IPS-18c (cell line): Measurements from ENCODE around the gene KNOP1.

ENCODE experiments used
- H3K4me3 ChIP-seq: 2 replicates; pipeline ENCODE4 v1.7.0; 2013; ENCODE audit warnings: low read depth, mild to moderate bottlenecking, low read length, moderate library complexity; ENCODE audit not compliant: insufficient read depth
- H3K9me3 ChIP-seq: one replicate; pipeline ENCODE4 v1.6.1; 2013; ENCODE audit warnings: mild to moderate bottlenecking, low read length, moderate library complexity; ENCODE audit not compliant: control insufficient read depth, insufficient read depth

The KNOP1 gene, protein sequence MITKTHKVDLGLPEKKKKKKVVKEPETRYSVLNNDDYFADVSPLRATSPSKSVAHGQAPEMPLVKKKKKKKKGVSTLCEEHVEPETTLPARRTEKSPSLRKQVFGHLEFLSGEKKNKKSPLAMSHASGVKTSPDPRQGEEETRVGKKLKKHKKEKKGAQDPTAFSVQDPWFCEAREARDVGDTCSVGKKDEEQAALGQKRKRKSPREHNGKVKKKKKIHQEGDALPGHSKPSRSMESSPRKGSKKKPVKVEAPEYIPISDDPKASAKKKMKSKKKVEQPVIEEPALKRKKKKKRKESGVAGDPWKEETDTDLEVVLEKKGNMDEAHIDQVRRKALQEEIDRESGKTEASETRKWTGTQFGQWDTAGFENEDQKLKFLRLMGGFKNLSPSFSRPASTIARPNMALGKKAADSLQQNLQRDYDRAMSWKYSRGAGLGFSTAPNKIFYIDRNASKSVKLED

DNA sequence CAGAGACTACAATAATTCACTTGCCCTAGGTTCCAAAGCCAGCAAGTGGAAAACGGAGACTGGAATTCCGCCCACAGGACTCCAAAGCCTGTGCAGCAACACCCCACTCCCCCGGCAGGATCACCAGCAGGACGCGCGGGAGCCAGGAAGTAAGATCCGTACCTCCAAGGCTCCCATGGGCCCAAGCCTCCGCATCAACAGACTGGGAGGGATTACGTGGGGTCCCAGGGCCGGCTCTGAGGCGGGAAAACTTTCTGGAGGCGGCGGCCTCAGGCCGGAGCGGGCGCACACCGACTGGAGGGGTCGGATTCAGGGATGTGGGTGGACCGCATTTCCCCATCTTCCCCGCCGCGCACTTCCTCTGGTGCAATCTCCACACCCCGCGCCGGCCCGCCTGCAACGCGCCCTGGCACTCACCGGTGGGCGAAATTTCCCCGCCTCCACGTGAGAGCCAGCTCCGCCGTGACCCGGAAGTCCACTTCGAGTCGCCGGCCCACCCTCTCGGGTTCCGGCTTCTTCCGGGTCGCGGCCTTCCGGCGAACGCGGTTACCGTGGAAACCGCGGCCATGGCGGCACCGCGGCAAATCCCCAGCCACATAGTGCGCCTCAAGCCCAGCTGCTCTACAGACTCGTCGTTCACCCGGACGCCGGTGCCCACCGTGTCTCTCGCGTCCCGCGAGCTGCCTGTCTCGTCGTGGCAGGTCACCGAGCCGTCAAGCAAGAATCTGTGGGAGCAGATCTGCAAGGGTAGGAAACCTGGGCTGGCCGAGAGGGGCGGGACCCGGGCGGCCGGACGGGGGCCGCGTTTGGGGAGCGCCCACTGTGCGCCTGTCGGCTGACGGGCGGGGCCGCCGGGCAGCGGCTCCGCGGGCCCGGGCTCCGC, at the start of gene KNOP1, which contains the start of gene IQCK:
Gene KNOP1 (minus strand): TSS at position 487 of the 883 bp plus-strand sequence. CDS start 3,192 bp downstream, outside the sequence.
Gene IQCK (plus strand): TSS at position 531 of the 883 bp plus-strand sequence. CDS start 36 bp downstream, at position 567.
- Histone ChIP-seq H3K4me3 (peak within 1 kb of the TSS; percentile 72), H3K9me3 (no peaks in the 10 kb centered on the region)

- H3K4me3 ChIP-seq = no peak overlapping the region
- no peaks in the 10 kb centered on the region for H3K9me3 ChIP-seq
These were observed 49.5 kb upstream of the KNOP1 start for GRCh38 chr16:19767497-19767896.

DNA sequence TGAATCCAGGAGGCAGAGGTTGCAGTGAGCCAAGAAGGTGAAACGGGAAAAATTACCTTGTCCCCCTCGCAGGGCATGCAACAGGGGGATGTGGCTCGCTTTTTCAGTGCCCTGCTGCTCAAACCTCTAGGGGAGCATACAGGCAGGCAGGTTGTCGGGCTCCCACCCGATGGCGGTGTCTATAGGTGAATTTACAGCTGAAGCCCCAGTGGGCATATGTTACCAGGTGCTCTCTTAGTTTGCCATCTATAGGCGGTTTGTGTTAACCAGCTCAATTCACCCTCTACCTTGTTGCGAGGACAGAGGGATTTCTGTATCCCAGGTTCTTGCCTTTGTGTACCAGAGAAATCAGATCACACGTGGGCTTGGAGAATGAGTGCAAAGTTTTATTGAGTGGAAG, 49.0 kb upstream of the KNOP1 start:
- Histone ChIP-seq H3K4me3 (no peak overlapping the region), H3K9me3 (no peaks in the 10 kb centered on the region)

- no peak overlapping the region for H3K4me3 ChIP-seq
- H3K9me3 ChIP-seq = no peaks in the 10 kb centered on the region
These were observed 48.5 kb upstream of the KNOP1 start for GRCh38 chr16:19766554-19766884.

DNA sequence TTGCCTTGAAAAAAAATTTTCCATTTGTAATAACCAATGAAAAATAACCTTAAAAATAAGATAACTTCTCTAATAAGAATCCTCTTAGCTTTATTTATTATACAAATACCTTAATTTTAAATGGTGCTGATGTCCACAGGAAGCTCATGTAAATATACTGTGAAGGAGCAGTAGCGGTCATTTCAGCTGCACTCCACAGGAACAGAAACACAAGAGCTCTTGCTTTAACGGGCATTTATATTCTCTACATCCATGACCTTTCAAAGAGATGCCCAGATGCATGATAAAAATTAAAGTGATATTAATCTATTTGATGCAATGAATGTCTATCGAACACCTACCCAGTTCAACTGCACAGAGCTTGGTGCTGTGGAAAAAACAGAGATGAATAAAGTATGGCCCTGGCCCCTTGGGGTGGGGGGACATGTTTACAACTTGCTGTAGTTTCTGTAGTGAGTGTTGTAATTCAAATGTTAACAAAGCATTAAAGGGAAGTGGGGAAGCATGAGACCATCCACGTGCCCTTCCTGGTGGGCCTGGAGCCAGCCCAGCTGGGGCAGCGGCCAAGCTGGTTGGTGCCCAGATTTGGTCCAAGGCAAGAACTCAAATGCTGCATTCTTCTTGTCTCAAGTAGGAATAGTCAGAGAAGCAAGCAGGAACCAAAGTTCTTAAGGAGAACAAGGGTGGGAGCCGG, 48.0 kb upstream of the KNOP1 start:
- Histone ChIP-seq H3K4me3 (no peak overlapping the region), H3K9me3 (no peaks in the 10 kb centered on the region)

DNA sequence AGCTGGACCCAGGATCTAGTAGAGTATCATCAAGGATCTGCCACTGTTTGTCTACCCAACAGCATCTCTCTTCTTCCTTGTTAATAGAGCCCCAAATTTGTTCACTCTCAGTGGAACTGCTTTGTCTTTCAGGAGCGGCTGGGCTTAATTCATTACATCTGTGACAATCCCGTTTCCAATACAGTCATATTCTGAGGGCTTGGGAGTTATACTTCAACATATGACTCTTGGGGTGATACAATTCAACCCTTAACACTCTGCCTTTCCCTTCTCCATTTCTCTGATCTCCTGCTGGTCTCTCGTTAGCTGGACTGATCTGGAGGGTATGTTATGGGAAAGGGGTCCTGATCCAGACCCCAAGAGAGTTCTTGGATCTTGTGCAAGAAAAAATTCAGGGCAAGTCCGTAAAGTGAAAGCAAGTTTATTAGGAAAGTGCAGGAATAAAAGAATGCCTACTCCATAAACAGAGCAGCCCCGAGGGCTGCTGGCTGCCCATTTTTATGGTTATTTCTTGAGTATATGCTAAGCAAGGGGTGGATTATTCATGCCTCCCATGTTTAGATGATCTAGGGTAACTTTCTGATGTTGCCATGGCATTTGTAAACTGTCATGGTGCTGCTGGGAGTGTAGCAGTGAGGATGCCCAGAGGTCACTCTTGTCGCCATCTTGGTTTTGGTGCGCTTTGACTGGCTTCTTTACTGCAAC, 42.5 kb upstream of the KNOP1 start:
- no peak overlapping the region for H3K4me3 ChIP-seq

DNA sequence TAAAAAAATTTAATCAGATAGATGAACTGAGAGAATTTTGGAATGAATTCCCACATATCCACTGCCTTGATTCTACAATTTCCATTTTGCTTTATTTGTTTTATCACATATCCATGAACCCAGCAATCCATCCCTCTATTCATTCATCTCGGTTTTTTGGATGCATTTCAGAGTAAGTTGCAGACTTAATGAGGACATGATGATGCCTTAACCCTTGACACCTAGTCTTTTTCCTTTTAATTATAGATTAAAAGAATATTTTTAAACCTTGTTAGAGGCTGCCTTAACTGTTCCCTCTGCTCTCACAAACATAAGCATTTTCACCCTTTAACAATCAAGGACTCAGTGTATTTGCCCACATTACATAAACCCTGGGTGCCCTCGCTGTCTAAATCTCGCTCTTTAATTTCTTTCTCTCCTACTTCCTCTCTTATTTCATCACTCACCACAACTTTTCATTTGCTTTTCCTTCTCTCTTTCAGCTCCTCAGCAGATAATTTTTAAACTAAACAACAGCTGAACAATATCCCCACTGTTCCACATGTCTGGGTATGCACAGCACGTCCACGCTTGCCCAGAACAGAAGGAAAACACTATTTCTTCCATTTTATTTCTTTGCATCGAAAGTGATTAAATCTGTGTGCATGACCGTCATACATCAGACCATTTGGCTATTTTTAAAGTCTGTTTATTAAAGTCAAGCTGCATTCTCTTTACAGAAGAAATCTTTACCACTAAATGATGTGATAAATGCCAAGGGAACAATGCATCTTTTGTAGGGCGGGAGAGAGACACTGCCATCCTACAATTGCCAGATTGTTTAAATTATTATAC, 40.0 kb upstream of the KNOP1 start:
- Histone ChIP-seq H3K9me3 (no peaks in the 10 kb centered on the region), H3K4me3 (no peak overlapping the region)

More for the DNA sequence above, 42.5 kb upstream of the KNOP1 start:
- H3K9me3 ChIP-seq = no peaks in the 10 kb centered on the region

GRCh38 chr16:19757026-19757425, 39.0 kb upstream of the KNOP1 start:
- H3K9me3 ChIP-seq = no peaks in the 10 kb centered on the region

DNA sequence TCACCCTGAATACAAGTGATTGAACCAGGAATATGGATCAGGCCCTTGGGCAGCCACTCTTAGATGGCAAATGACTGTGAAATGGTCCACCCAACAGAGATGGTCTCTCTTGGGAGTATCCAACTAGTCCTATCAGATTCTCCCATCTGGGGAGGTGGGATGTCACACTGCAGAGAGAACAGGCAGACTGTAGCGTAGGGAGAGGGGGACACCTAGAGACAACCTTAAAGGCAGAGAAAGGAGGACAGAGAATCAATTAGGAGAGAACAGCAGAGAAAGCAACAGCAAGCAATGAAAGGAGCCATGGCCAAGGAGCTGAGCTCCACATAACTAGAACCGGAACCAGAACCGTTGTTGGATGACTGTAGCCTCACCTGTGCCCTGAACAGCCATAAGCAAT, 37.2 kb upstream of the KNOP1 start:
- H3K4me3 ChIP-seq = no peak overlapping the region
- H3K9me3 ChIP-seq = no peaks in the 10 kb centered on the region

More at GRCh38 chr16:19757026-19757425, 39.0 kb upstream of the KNOP1 start:
- H3K4me3 ChIP-seq = no peak overlapping the region

GRCh38 chr16:19754644-19755036, 36.6 kb upstream of the KNOP1 start:
- no peak overlapping the region for H3K4me3 ChIP-seq
- no peaks in the 10 kb centered on the region for H3K9me3 ChIP-seq

DNA sequence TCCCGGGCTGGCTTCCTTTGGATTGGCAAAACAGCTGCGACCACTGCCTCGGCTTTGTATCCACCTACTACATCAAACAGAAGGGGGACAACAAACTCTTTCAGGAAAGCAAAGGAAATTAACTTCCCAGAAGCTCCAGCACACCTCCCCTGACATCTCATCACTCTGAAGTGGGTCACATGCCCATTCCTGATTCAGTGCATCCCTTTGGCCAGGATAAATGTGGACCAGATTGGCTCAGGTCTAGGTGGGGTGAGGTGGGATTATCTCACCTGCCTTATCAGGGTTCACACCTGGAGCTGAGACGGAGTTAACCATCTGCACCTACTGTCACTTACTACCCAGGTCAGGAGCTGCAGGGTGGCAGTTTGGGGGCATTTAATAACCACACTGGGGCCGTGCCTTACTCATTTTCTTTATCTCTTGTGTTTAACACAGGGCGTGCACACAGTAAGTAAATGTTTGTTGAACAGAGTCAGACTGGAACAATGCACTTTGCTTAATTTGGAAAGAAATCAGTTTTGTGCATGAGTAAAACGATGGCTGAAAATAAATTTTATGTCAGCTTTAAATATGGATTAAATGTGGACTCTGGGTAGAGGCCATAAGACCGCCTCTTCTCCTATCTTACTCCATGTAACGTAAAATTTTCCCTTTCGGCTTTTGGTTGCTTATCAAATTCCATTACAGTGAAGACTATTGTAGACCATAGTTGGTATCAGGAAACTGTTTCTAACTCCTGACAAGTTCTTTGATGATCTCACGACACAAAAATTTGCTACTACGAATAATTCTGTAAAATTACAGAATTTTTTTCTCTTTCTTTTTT, 36.0 kb upstream of the KNOP1 start:
- no peaks in the 10 kb centered on the region for H3K9me3 ChIP-seq
- no peak overlapping the region for H3K4me3 ChIP-seq

DNA sequence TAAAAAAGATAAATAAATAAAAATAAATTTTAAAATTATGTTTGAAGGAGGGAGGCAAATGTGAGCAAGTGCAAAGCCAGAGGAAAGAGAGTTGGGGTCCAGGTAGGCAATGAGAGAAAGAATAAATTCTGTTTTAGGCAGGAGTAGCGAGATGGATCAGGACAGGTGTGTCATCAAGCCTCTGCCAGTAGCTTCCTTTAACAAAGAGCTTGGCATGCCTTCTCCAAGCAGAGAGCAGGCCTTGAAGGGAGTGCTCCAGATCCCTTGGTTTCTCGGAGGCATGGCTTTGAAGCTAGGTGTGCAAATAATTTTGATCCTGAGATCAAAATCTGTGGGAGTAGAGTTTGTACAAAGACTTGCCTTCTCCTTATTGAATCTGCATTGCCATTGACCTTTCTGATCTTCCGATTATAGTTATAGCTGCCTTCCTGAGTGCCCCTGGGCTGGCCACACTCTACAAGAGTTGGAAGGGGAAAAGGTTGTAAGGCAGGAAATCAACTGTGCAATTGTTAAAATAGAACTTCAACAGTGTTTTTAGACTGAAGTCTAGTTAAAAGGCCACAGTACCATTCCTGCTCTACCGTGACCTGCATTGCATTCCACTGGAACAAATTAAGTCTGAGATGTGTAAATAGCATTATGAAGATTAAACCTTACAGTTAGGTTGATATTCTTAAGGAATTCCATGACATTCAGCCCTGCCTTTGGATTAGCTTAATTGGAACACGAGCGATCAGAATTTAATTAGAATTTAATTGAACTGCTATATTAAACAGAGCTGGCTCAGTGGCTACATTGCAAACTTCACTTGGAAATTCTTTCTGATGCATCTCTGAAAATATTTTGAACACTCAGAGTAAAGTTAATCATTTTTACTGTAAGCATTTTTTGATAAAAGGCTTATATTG, 33.7 kb upstream of the KNOP1 start:
- Histone ChIP-seq H3K9me3 (no peaks in the 10 kb centered on the region), H3K4me3 (no peak overlapping the region)

- Histone ChIP-seq H3K4me3 (no peak overlapping the region), H3K9me3 (no peaks in the 10 kb centered on the region)
These were observed 31.6 kb upstream of the KNOP1 start for GRCh38 chr16:19749571-19750080.

GRCh38 chr16:19748389-19749168, 30.6 kb upstream of the KNOP1 start:
- Histone ChIP-seq H3K4me3 (no peak overlapping the region), H3K9me3 (no peaks in the 10 kb centered on the region)
